ENCODE results near the gene VGF. TPM values are rescaled to one million over a fixed set of nuclear protein-coding genes. Genes with fewer than 3 reads are reported as not detected.
"Not testable (repeated sequence)": the region's sequence is repeated elsewhere in the genome, so short reads cannot be mapped to it uniquely, and the experiment has no call there.

The VGF gene
- total RNA-seq, 1 donor from 2014 or later: 8.4 TPM

- Mint-ChIP-seq H3K27ac (ENCODE audit: unreplicated experiment) (no peak overlapping the region), H3K4me1 (ENCODE audit: low read depth, unreplicated experiment) (no peaks in the 10 kb centered on the region), H3K36me3 (ENCODE audit: unreplicated experiment) (no peaks in the 10 kb centered on the region), H3K27me3 (ENCODE audit: unreplicated experiment) (peaks cover 14% of the 10 kb centered on the region), H3K9me3 (ENCODE audit: unreplicated experiment) (peaks cover 1% of the 10 kb centered on the region), H3K4me3 (ENCODE audit: unreplicated experiment) (no peak overlapping the region)
- no peak for DNase-seq
- no peak for TF ChIP-seq CTCF (IDR thresholded peaks at IDR 0.05; ENCODE audit: partially characterized antibody, unreplicated experiment)
Observed at GRCh38 chr7:101201695-101202602, 36.6 kb upstream of the VGF start.

- Mint-ChIP-seq H3K9me3 (ENCODE audit: unreplicated experiment) (peaks cover 1% of the 10 kb centered on the region), H3K27me3 (ENCODE audit: unreplicated experiment) (peaks cover 12% of the 10 kb centered on the region)
Observed at GRCh38 chr7:101200862-101201599, 35.7 kb upstream of the VGF start, which contains the start of gene MOGAT3. TSS of gene MOGAT3 (minus strand) at chr7:101201036. CDS start at chr7:101200854, 182 bp downstream.

GRCh38 chr7:101200504-101200861 lies 35.1 kb upstream of the VGF start:
- Mint-ChIP-seq H3K4me1 (ENCODE audit: low read depth, unreplicated experiment) (no peaks in the 10 kb centered on the region), H3K27ac (ENCODE audit: unreplicated experiment) (no peak overlapping the region), H3K9me3 (ENCODE audit: unreplicated experiment) (peaks cover 1% of the 10 kb centered on the region), H3K27me3 (ENCODE audit: unreplicated experiment) (peaks cover 12% of the 10 kb centered on the region), H3K4me3 (ENCODE audit: unreplicated experiment) (no peak overlapping the region), H3K36me3 (ENCODE audit: unreplicated experiment) (no peaks in the 10 kb centered on the region)
- TF ChIP-seq CTCF (IDR thresholded peaks at IDR 0.05; ENCODE audit: partially characterized antibody, unreplicated experiment): no peak
- DNase-seq: no peak

More at GRCh38 chr7:101200862-101201599, 35.7 kb upstream of the VGF start, which contains the start of gene MOGAT3:
- no peak for TF ChIP-seq CTCF (IDR thresholded peaks at IDR 0.05; ENCODE audit: partially characterized antibody, unreplicated experiment)
- Mint-ChIP-seq H3K27ac (ENCODE audit: unreplicated experiment) (no peak within 1 kb of the TSS), H3K36me3 (ENCODE audit: unreplicated experiment) (no peaks in the 10 kb centered on the region), H3K4me3 (ENCODE audit: unreplicated experiment) (no peak within 1 kb of the TSS), H3K4me1 (ENCODE audit: low read depth, unreplicated experiment) (no peaks in the 10 kb centered on the region)
- no peak for DNase-seq

GRCh38 chr7:101199522-101199921 lies 34.2 kb upstream of the VGF start:
- H3K4me1 Mint-ChIP-seq (ENCODE audit: low read depth, unreplicated experiment); H3K9me3 Mint-ChIP-seq (ENCODE audit: unreplicated experiment); H3K4me3 Mint-ChIP-seq (ENCODE audit: unreplicated experiment); H3K36me3 Mint-ChIP-seq (ENCODE audit: unreplicated experiment); H3K27ac Mint-ChIP-seq (ENCODE audit: unreplicated experiment); DNase-seq: not testable (repeated sequence)
- peaks cover 12% of the 10 kb centered on the region for H3K27me3 Mint-ChIP-seq (ENCODE audit: unreplicated experiment)

DNA sequence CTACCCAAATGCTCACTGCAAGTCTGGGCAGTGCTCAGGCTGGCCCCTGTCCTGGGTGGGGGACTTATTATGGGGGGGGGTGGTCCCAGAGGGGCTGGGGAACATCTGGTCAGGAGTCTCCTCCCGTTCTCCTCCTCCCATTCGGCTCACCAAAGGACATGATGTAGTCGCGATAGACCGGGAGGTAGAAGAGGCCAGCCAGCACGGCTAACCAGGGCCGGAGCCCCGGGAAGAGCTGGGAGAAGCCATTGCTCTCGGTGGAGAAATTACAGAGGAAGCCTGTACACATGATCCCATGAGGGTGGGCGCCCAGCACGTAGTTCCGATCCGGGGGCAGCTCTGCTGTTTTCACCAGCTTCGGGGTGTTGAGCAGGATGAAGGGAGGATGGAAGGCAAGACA lies 33.1 kb upstream of the VGF start:
- no peaks in the 10 kb centered on the region for H3K36me3 Mint-ChIP-seq (ENCODE audit: unreplicated experiment)
- no peak overlapping the region for H3K4me3 Mint-ChIP-seq (ENCODE audit: unreplicated experiment)
- no peak for TF ChIP-seq CTCF (IDR thresholded peaks at IDR 0.05; ENCODE audit: partially characterized antibody, unreplicated experiment)
- no peaks in the 10 kb centered on the region for H3K4me1 Mint-ChIP-seq (ENCODE audit: low read depth, unreplicated experiment)
- no peak for DNase-seq
- H3K9me3 Mint-ChIP-seq (ENCODE audit: unreplicated experiment): peaks cover 1% of the 10 kb centered on the region
- peaks cover 12% of the 10 kb centered on the region for H3K27me3 Mint-ChIP-seq (ENCODE audit: unreplicated experiment)
- H3K27ac Mint-ChIP-seq (ENCODE audit: unreplicated experiment): no peak overlapping the region
